HG03097 (cell line): Measurements from ENCODE around the gene MYOZ3.

Experiments
- ATAC-seq: cut with Tn5 transposase; IDR thresholded peaks from one replicate; pipeline ENCODE4 v1.9.1; 2021; ENCODE audit not compliant: unreplicated experiment, low FRiP score

MYOZ3 gene

GRCh38 chr5:150689120-150689519 lies 28.1 kb downstream of the MYOZ3 start:
- no peak for ATAC-seq

- no peak for ATAC-seq
Measured at GRCh38 chr5:150690760-150691159, 29.7 kb downstream of the MYOZ3 start.

GRCh38 chr5:150692276-150692675 lies 31.2 kb downstream of the MYOZ3 start:
- ATAC-seq, result no peak

GRCh38 chr5:150694612-150695011 lies 33.6 kb downstream of the MYOZ3 start:
- ATAC-seq, result no peak

- ATAC-seq, result peak; percentile 15
Measured at GRCh38 chr5:150700246-150700593, 39.2 kb downstream of the MYOZ3 start.

- peak; percentile 92 for ATAC-seq
Measured at GRCh38 chr5:150700594-150701377, 39.7 kb downstream of the MYOZ3 start, which contains the start of gene RBM22. Gene RBM22 (minus strand): TSS chr5:150701062. CDS start chr5:150700985, 77 bp downstream.

- no peak for ATAC-seq
Measured at GRCh38 chr5:150703762-150704161, 42.7 kb downstream of the MYOZ3 start.

- no peak for ATAC-seq
Measured at GRCh38 chr5:150706776-150707390, 45.8 kb downstream of the MYOZ3 start.

GRCh38 chr5:150710165-150710564 lies 49.1 kb downstream of the MYOZ3 start:
- ATAC-seq, result no peak

- ATAC-seq, result no peak
Measured at GRCh38 chr5:150723845-150724244, 62.8 kb downstream of the MYOZ3 start.
